K562 (cell line): ENCODE results near the gene MAST3. TPM values are rescaled to one million over a fixed set of nuclear protein-coding genes. Genes with fewer than 3 reads are reported as not detected.

Source experiments
- ARNT ChIP-seq, 2 experiments: fragments of 450-650 bp; IDR thresholded peaks; 2 replicates each; pipeline ENCODE4 v1.6.1; 2016; ENCODE audit warnings: mild to moderate bottlenecking in 1 of 2
- ATF3 ChIP-seq, 2 experiments: fragments of 450-650 bp in 1 of 2; sonication (generic) in 1 of 2; formaldehyde crosslinking in 1 of 2; IDR thresholded peaks in 1 of 2; conservative IDR thresholded peaks in 1 of 2; 2 replicates each; pipeline versions ENCODE4 v1.6.1 to v1.8.1; 2016 to 2023; ENCODE audit warnings: mild to moderate bottlenecking in 2 of 2, moderate library complexity in 2 of 2, inconsistent platforms in 1 of 2, missing genetic modification reagents in 1 of 2
- ETS2 ChIP-seq: IDR thresholded peaks from 2 replicates; pipeline ENCODE4 v1.6.1; 2016; ENCODE audit warnings: borderline replicate concordance, missing genetic modification characterization, mild to moderate bottlenecking, moderate library complexity, missing compliant biosample characterization; ENCODE audit not compliant: poor library complexity, severe bottlenecking
- FOXA3 ChIP-seq, 2 experiments: fragments of 450-650 bp in 1 of 2; sonication (generic) in 1 of 2; formaldehyde crosslinking; IDR thresholded peaks in 1 of 2; conservative IDR thresholded peaks in 1 of 2; 2 replicates each; pipeline versions ENCODE4 v1.4.0 to v1.8.0; 2020 to 2022; ENCODE audit warnings: mild to moderate bottlenecking in 2 of 2, missing genetic modification reagents in 1 of 2
- FOXO4 ChIP-seq: fragments of 450-650 bp; formaldehyde crosslinking; IDR thresholded peaks from 2 replicates; pipeline ENCODE4 v1.4.0; 2020; ENCODE audit warnings: mild to moderate bottlenecking, moderate library complexity
- HSF4 ChIP-seq: fragments of 250-450 bp; sonication (Bioruptor Pico); IDR thresholded peaks from 2 replicates; pipeline ENCODE4 v2.1.2; 2022; ENCODE audit warnings: mild to moderate bottlenecking, moderate library complexity, borderline replicate concordance
- MAX ChIP-seq: sonication (generic); formaldehyde crosslinking; IDR thresholded peaks from 2 replicates; pipeline ENCODE4 v1.9.0; 2022; ENCODE audit warnings: mild to moderate bottlenecking, missing genetic modification reagents
- NFXL1 ChIP-seq: fragments of 450-650 bp; formaldehyde crosslinking; IDR thresholded peaks from 2 replicates; pipeline ENCODE4 v1.4.0; 2021; ENCODE audit warnings: mild to moderate bottlenecking
- TEAD1 ChIP-seq, 2 experiments: fragments of 450-650 bp in 1 of 2; sonication (generic) in 1 of 2; formaldehyde crosslinking; IDR thresholded peaks; 2 replicates each; pipeline versions ENCODE4 v1.4.0 to v1.8.0; 2020 to 2022; ENCODE audit warnings: mild to moderate bottlenecking in 2 of 2, missing genetic modification reagents in 1 of 2
- XRCC4 ChIP-seq: IDR thresholded peaks from one replicate; pipeline ENCODE4 v1.6.1; 2011; ENCODE audit not compliant: insufficient read depth, insufficient read length; ENCODE audit errors: extremely low read depth
- ZNF133 ChIP-seq: fragments of 250-450 bp; sonication (Bioruptor Pico); IDR thresholded peaks from 2 replicates; pipeline ENCODE4 v1.4.0; 2020; ENCODE audit warnings: mild to moderate bottlenecking
- ZNF212 ChIP-seq: fragments of 450-650 bp; formaldehyde crosslinking; IDR thresholded peaks from 2 replicates; pipeline ENCODE4 v1.4.0; 2020; ENCODE audit warnings: mild to moderate bottlenecking
- ZNF76 ChIP-seq: fragments of 250-450 bp; sonication (Bioruptor Pico); IDR thresholded peaks from 2 replicates; pipeline ENCODE4 v1.4.0; 2020; ENCODE audit warnings: mild to moderate bottlenecking, moderate library complexity, borderline replicate concordance
- polyA plus RNA-seq, 8 experiments: library from polyadenylated mRNA; depleted of rRNA in 4 of 8; stranded (reverse) in 5 of 8; unstranded in 3 of 8; fragments of >200 nt; fragmentation: Nextera tagmentation in 2 of 8; fragmentation: Illumina TruSeq in 1 of 8; extraction: Ambion mirVana in 2 of 8; extraction: Trizol in 1 of 8; gene quantifications; 2 replicates each; pipeline versions ENCODE4 v1.2.1 to v1.2.3, GENCODE V29; 2011 to 2014; ENCODE audit warnings: inconsistent platforms in 1 of 8, missing spikeins in 1 of 8
- total RNA-seq, 7 experiments: library from RNA; depleted of rRNA in 6 of 7; stranded (reverse); fragments of >200 nt in 6 of 7; fragmentation: Illumina TruSeq in 2 of 7; extraction: Trizol in 2 of 7; gene quantifications; 2 replicates each; pipeline versions ENCODE4 v1.2.1 to v1.2.3, GENCODE V29; 2011 to 2021; ENCODE audit warnings: low replicate concordance in 1 of 7
- TF ChIP-seq, protein P1 (sequence below), 2 experiments: fragments of 450-650 bp in 1 of 2; sonication (generic) in 1 of 2; formaldehyde crosslinking in 1 of 2; IDR thresholded peaks; 2 replicates each; pipeline versions ENCODE4 v1.7.1 to v1.9.0; 2016 to 2022; ENCODE audit warnings: inconsistent platforms in 1 of 2, mild to moderate bottlenecking in 1 of 2, missing genetic modification reagents in 1 of 2

Gene MAST3
- total and polyA plus RNA-seq, 9 of the 15 experiments (the other 6 are each of a cell fraction or from before 2014, with no cell fraction given), result 0.94 to 9.9 (median 2.4) TPM

GRCh38 chr19:18090545-18091216 is 6.9 kb upstream of the MAST3 start (continued):
- no peak for TF ChIP-seq ZNF76 (CRISPR knock-in tag)
- TF ChIP-seq ZNF212 (CRISPR knock-in tag), result no peak
- peak; percentile 44; the same call in 1 of the 2 replicates for TF ChIP-seq ATF3 (IDR thresholded peaks at IDR 0.05)
- TF ChIP-seq ATF3 (CRISPR knock-in tag; conservative IDR thresholded peaks at IDR 0.05), result no peak
- TF ChIP-seq FOXA3 (CRISPR knock-in tag; conservative IDR thresholded peaks at IDR 0.05 in 1 of 2, IDR thresholded peaks at IDR 0.05 in 1 of 2), result no peak
- no peak for TF ChIP-seq FOXO4 (CRISPR knock-in tag)
- TF ChIP-seq NFXL1 (CRISPR knock-in tag), result no peak
- TF ChIP-seq MAX (CRISPR knock-in tag), result no peak
- TF ChIP-seq TEAD1 (CRISPR knock-in tag; IDR thresholded peaks at IDR 0.05), result 0 out of 4 replicates have a peak, but pooled peaks of 1 of the 2 experiments have one; percentile 8
- no peak for TF ChIP-seq ARNT (IDR thresholded peaks at IDR 0.05)
- TF ChIP-seq ETS2 (tag), result no peak
- TF ChIP-seq HSF4 (CRISPR knock-in tag), result no peak
- no peak for TF ChIP-seq ZNF133
- no peak for TF ChIP-seq XRCC4
- TF ChIP-seq, protein P1, sequence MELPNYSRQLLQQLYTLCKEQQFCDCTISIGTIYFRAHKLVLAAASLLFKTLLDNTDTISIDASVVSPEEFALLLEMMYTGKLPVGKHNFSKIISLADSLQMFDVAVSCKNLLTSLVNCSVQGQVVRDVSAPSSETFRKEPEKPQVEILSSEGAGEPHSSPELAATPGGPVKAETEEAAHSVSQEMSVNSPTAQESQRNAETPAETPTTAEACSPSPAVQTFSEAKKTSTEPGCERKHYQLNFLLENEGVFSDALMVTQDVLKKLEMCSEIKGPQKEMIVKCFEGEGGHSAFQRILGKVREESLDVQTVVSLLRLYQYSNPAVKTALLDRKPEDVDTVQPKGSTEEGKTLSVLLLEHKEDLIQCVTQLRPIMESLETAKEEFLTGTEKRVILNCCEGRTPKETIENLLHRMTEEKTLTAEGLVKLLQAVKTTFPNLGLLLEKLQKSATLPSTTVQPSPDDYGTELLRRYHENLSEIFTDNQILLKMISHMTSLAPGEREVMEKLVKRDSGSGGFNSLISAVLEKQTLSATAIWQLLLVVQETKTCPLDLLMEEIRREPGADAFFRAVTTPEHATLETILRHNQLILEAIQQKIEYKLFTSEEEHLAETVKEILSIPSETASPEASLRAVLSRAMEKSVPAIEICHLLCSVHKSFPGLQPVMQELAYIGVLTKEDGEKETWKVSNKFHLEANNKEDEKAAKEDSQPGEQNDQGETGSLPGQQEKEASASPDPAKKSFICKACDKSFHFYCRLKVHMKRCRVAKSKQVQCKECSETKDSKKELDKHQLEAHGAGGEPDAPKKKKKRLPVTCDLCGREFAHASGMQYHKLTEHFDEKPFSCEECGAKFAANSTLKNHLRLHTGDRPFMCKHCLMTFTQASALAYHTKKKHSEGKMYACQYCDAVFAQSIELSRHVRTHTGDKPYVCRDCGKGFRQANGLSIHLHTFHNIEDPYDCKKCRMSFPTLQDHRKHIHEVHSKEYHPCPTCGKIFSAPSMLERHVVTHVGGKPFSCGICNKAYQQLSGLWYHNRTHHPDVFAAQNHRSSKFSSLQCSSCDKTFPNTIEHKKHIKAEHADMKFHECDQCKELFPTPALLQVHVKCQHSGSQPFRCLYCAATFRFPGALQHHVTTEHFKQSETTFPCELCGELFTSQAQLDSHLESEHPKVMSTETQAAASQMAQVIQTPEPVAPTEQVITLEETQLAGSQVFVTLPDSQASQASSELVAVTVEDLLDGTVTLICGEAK (IDR thresholded peaks at IDR 0.05), result no peak
- TF ChIP-seq, protein P1 (CRISPR knock-in tag; IDR thresholded peaks at IDR 0.05), result no peak
